Lower lobe of right lung (tissue), 2 donors: ENCODE data around the gene MYOZ2. TPM values are rescaled to one million over a fixed set of nuclear protein-coding genes. Genes with fewer than 3 reads are reported as not detected.
A peak's percentile ranks its signal among the peaks of the same experiment; 100 is the strongest.

Source experiments
- ATAC-seq, 2 donors: fragments of 200-7000 bp; cut with Tn5 transposase; one replicate each; pipeline ENCODE4 v1.9.1; 2020 to 2022; ENCODE audit warnings: mild to moderate bottlenecking in 2 of 2, moderate library complexity in 2 of 2
- DNase-seq: peaks from one replicate; pipeline ENCODE4 v3.0.0-alpha.2; 2020
- H3K27ac ChIP-seq: fragments of 200-600 bp; one replicate; pipeline ENCODE4 v1.8.0; 2022
- H3K27me3 ChIP-seq: fragments of 200-600 bp; one replicate; pipeline ENCODE4 v1.8.0; 2022; ENCODE audit warnings: low read depth
- H3K36me3 ChIP-seq: fragments of 200-600 bp; one replicate; pipeline ENCODE4 v1.8.0; 2022; ENCODE audit warnings: mild to moderate bottlenecking
- H3K4me1 ChIP-seq: fragments of 200-600 bp; one replicate; pipeline ENCODE4 v1.8.0; 2022
- H3K4me3 ChIP-seq: fragments of 200-600 bp; one replicate; pipeline ENCODE4 v1.8.0; 2022; ENCODE audit warnings: mild to moderate bottlenecking
- H3K9me3 ChIP-seq: fragments of 200-600 bp; one replicate; pipeline ENCODE4 v1.8.0; 2022
- CTCF ChIP-seq: fragments of 200-600 bp; IDR thresholded peaks from one replicate; pipeline ENCODE4 v1.8.0; 2022; ENCODE audit warnings: antibody characterized with exemption, mild to moderate bottlenecking
- intact Hi-C: fragments of 100-400 bp; cut with DNase I; formaldehyde crosslinking; loops from one replicate; pipeline ENCODE4 v1.11.0; 2022
- long read RNA-seq: library from polyadenylated mRNA; unstranded; transcript quantifications from one replicate; pipeline ENCODE4 v2.0.0, GENCODE V29; 2021
- total RNA-seq: library from RNA; stranded (reverse); fragmentation: NEBNext Ultra II Directional; extraction: Animal tissue kit (Norgen Biotek cat#: 25700); gene quantifications from one replicate; pipeline ENCODE4 v1.2.1, GENCODE V29; 2021
- donor health status: DM: no; HTN: yes; CAD: no; lungs with severe emphysema.

The MYOZ2 gene
- total RNA-seq: not detected
- long read RNA-seq, partial matches to known transcripts: 0 of 1 reads
- long read RNA-seq, other reads (novel, unspliced or antisense): 0 of 1 reads

GRCh38 chr4:119135721-119136121 is at the start of gene MYOZ2:
MYOZ2 (plus strand) TSS chr4:119135832; CDS start chr4:119136526, 694 bp downstream.
- Histone ChIP-seq H3K4me3 (no peak within 1 kb of the TSS), H3K4me1 (peaks cover 12% of the 10 kb centered on the region), H3K36me3 (no peaks in the 10 kb centered on the region), H3K9me3 (no peaks in the 10 kb centered on the region), H3K27me3 (no peaks in the 10 kb centered on the region), H3K27ac (no peak within 1 kb of the TSS)
- intact Hi-C loops: no loop called here
- DNase-seq (no peak), ATAC-seq (no peak)
- no peak for TF ChIP-seq CTCF

- ATAC-seq (no peak), DNase-seq (no peak)
- no peaks in the 10 kb centered on the region for H3K9me3 ChIP-seq
- H3K27ac ChIP-seq: no peak overlapping the region
- H3K4me3 ChIP-seq: no peak overlapping the region
- H3K4me1 ChIP-seq: no peaks in the 10 kb centered on the region
- no peaks in the 10 kb centered on the region for H3K27me3 ChIP-seq
- intact Hi-C loops: no loop called here
- peak; percentile 30 for TF ChIP-seq CTCF
- no peaks in the 10 kb centered on the region for H3K36me3 ChIP-seq
These were observed 48.5 kb upstream of the MYOZ2 start for GRCh38 chr4:119087121-119087520.

GRCh38 chr4:119087656-119088055 is 48.0 kb upstream of the MYOZ2 start:
- intact Hi-C loops: no loop called here
- Histone ChIP-seq H3K27ac (no peak overlapping the region), H3K9me3 (no peaks in the 10 kb centered on the region), H3K4me3 (no peak overlapping the region), H3K36me3 (no peaks in the 10 kb centered on the region), H3K27me3 (no peaks in the 10 kb centered on the region), H3K4me1 (no peaks in the 10 kb centered on the region)
- no peak for ATAC-seq
- no peak for DNase-seq
- no peak for TF ChIP-seq CTCF

GRCh38 chr4:119093042-119093827 is 42.4 kb upstream of the MYOZ2 start:
- Histone ChIP-seq H3K4me1 (no peaks in the 10 kb centered on the region), H3K4me3 (no peak overlapping the region), H3K36me3 (no peaks in the 10 kb centered on the region), H3K27me3 (no peaks in the 10 kb centered on the region), H3K27ac (no peak overlapping the region), H3K9me3 (no peaks in the 10 kb centered on the region)
- intact Hi-C loops: no loop called here
- no peak for DNase-seq
- TF ChIP-seq CTCF: no peak
- no peak for ATAC-seq

GRCh38 chr4:119097282-119097900 is 38.2 kb upstream of the MYOZ2 start:
- no peak for ATAC-seq
- Histone ChIP-seq H3K9me3 (no peaks in the 10 kb centered on the region), H3K27ac (no peak overlapping the region), H3K4me3 (no peak overlapping the region), H3K4me1 (peaks cover 3% of the 10 kb centered on the region), H3K36me3 (no peaks in the 10 kb centered on the region), H3K27me3 (no peaks in the 10 kb centered on the region)
- intact Hi-C loops: no loop called here
- DNase-seq: no peak
- no peak for TF ChIP-seq CTCF
